ENCODE results near the gene DCK. TPM values are rescaled to one million over a fixed set of nuclear protein-coding genes. Genes with fewer than 3 reads are reported as not detected.

DCK gene
- total and polyA plus RNA-seq, 12 donors, result 2.5 to 9.3 (median 6.2) TPM

GRCh38 chr4:71062436-71062835 lies 69.0 kb downstream of the DCK start:
- Histone ChIP-seq H3K27ac (no peak overlapping the region), H3K27me3 (no peaks in the 10 kb centered on the region), H3K4me1 (no peaks in the 10 kb centered on the region), H3K4me3 (no peak overlapping the region), H3K9me3 (no peaks in the 10 kb centered on the region), H3K36me3 (no peaks in the 10 kb centered on the region)
- DNase-seq (no peak), ATAC-seq (no peak)
- 65 to 68% methylated on average over 2 of the region's 2 CpGs for WGBS, 2 donors
- intact Hi-C loops (cut with DNase I), result no loop called here
- no peak for TF ChIP-seq CTCF (IDR thresholded peaks at IDR 0.05)

DNA sequence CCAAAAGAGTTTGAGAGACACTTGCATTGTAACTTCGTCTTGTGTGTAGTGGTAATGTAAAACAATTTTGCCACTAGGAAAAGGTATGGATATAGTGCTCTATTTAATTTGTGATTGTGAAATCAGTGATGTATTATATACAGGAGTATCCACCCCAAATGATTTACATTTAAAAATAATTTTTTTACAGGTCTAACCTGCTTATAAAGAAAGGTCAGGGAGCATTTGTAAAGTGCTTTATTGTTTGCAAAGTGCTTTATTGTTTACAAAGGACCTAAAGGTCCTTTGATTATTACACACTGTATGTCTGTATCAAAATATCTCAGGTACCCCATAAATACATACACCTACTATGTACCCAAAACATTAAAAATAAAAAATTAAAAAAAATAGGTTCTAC lies 70.3 kb downstream of the DCK start:
- Histone ChIP-seq H3K4me3 (no peak overlapping the region), H3K27ac (no peak overlapping the region), H3K27me3 (no peaks in the 10 kb centered on the region), H3K9me3 (no peaks in the 10 kb centered on the region), H3K4me1 (no peaks in the 10 kb centered on the region), H3K36me3 (no peaks in the 10 kb centered on the region)
- no peak for TF ChIP-seq CTCF (IDR thresholded peaks at IDR 0.05)
- WGBS, 2 donors, result 90 to 91% methylated on average over 1 of the region's 1 CpG
- ATAC-seq (no peak), DNase-seq (no peak)
- intact Hi-C loops (cut with DNase I), result no loop called here

DNA sequence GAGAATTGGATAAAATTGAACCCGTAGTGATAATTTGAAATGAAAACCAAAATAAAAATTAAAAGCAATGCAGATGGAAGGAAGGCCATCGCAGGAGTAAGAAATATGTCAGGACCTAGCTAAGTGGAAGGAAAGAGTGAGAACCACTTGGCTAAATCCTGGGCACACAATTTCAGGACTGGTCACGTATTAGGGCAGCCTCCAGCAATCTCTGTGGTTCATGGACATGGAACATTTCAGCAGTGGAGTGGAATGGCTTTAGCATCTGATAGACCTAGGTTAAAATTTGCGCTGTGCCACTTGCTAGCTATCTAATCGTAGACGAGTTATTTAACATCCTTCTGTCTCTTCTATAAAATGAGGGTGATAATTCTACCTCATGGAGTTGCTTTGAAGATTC lies 71.1 kb downstream of the DCK start:
- 90 to 92% methylated on average over 6 of the region's 6 CpGs for WGBS, 2 donors

DNA sequence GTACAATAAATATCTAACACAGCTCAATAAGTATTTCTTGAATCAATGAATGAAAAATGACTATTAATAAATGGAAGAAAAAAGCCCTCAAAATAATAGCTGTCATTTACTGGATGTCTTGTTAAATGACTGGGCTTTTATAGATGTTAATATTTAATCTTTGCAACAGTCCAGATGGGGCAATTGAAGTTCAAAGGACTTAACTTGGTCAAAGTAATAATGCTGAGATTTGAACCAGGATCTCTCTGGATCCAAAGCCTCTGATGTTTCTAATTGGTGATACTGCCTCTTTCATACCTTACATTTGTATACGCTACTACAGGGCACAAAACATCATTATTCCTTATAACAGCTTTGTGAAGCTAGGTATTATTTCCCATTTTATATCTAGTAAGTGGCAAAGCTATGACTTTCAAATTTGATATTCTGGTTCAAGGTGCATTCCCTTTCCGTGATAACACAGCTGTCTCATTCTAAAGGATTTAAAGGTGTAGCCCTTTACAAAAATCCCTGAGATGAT lies 72.6 kb downstream of the DCK start:
- 86 to 90% methylated on average over 2 of the region's 2 CpGs for WGBS, 2 donors
- no peak for ATAC-seq
- no peak overlapping the region for H3K4me3 ChIP-seq
- H3K27me3 ChIP-seq, result no peaks in the 10 kb centered on the region
- TF ChIP-seq CTCF (IDR thresholded peaks at IDR 0.05), result no peak
- no peaks in the 10 kb centered on the region for H3K9me3 ChIP-seq
- H3K27ac ChIP-seq, result no peak overlapping the region
- no peak for DNase-seq
- no peaks in the 10 kb centered on the region for H3K4me1 ChIP-seq
- no peaks in the 10 kb centered on the region for H3K36me3 ChIP-seq
- intact Hi-C loops (cut with DNase I), result no loop called here

More for the DNA sequence above, 71.1 kb downstream of the DCK start:
- H3K9me3 ChIP-seq, result no peaks in the 10 kb centered on the region
- intact Hi-C loops (cut with DNase I), result no loop called here
- H3K27ac ChIP-seq, result no peak overlapping the region
- ATAC-seq, result no peak
- no peaks in the 10 kb centered on the region for H3K27me3 ChIP-seq
- no peak for DNase-seq
- TF ChIP-seq CTCF (IDR thresholded peaks at IDR 0.05), result no peak
- H3K4me1 ChIP-seq, result no peaks in the 10 kb centered on the region
- no peaks in the 10 kb centered on the region for H3K36me3 ChIP-seq
- H3K4me3 ChIP-seq, result no peak overlapping the region

All from heart right ventricle (tissue), 16 donors.